ENCODE measurements around the gene OR6C76.

OR6C76 gene

DNA sequence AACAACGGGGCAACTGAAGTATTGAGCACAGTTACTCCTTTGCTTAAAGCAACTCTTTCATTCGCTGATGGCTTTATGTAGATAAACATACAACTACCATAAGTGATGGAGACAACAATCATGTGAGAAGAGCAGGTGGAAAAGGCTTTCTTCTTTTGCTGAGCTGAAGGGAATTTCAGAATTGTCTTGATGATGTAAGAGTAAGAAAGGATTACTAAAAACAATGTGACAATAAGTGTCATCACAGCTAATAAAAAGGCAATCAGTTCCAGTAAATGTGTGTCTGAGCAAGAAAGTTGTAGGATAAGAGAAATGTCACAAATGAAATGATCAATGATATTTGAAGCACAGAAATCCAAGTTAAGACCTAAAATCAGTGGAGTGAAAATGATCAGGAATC is 43.2 kb downstream of the OR6C76 start:
- no peak for DNase-seq (ENCODE audit: low spot score)

DNA sequence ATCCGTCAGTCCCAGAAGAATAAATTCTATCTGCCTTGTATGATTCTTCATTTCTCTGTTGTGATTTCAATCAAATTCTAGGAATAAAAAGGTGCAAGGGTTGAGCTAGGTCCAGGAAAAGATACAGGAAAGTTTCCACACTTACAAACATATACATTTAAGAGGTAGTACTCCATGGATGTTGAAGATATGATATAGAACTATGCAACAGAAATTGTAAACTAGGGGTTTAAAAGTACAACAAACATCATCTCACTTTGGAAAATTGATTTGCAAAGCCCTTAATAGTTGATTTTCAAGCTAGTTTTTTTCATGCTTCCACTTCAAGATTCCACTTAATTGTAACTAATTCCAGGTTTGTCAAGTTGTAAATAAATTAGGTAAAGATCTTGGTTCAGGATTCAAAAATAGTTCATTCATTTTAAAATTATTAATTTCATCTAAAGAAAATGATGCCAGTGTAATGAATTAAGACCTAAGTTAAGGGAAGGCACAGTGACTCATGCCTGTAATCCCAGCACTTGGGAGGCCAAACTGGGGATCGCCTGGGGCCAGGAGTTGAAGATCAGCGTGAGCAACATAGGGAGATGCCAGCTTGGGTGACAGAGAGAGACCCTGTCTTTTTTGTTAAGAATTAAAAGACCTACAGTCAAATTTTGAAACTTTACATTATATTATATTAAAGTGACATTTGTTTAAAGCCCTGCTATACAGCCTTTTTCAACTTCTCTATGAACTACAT is 44.2 kb downstream of the OR6C76 start, which contains the start of gene OR6C70:
OR6C70 (minus strand) TSS at position 51 of the 742 bp plus-strand sequence; CDS start at position 51, 0 bp downstream.
- no peak for DNase-seq (ENCODE audit: low spot score)

DNA sequence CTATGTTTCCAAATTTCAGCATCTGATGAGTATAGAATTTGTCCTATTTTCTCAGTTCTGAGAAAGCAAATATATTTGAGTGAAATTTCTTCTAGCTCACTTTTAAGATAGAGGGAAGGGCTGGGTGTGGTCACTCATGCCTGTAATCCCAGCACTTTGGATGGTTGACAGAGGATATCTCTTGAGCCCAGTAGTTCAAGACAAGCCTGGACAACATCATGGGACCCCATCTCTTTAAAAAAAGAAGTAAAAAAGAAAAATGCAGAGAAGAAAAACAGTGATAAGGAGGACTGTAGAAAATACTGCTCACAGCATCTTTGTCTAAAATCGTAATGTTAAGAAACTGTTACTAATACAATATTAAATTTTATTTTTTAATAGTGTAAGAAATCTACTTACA is 46.2 kb downstream of the OR6C76 start:
- DNase-seq (ENCODE audit: low spot score), result no peak
